Endothelial cell of umbilical vein (primary cell): ENCODE measurements around the gene MAEA. TPM values are rescaled to one million over a fixed set of nuclear protein-coding genes. Genes with fewer than 3 reads are reported as not detected.

Source experiments
- BruUV-seq: library from RNA; stranded (reverse); fragments of 400-500 nt; replicated peaks from 2 replicates; lab custom pipeline; 2021; lab: Mats Ljungman, UMichigan
- CTCF ChIA-PET: fragments of 300-600, 350-600 bp; sonication (Branson Sonifier 250); formaldehyde crosslinking; loops from one replicate; lab custom pipeline; 2021; ENCODE audit warnings: antibody characterized with exemption, inconsistent platforms; lab: Charles Lee
- POLR2A ChIA-PET: fragments of 300-600, 350-600 bp; sonication (Branson Sonifier 250); formaldehyde crosslinking; loops from one replicate; lab custom pipeline; 2021; ENCODE audit warnings: antibody characterized with exemption, inconsistent platforms; lab: Charles Lee
- DNase-seq: peaks from one replicate; pipeline ENCODE4 v3.0.0-alpha.2; 2011; ENCODE audit warnings: low read depth, low spot score
- FAIRE-seq: peaks from 2 replicates; lab custom pipeline; 2011; peaks lifted over from hg19 to GRCh38; lab: Jason Lieb, UNC
- H2AFZ ChIP-seq: 2 replicates; pipeline ENCODE4 v1.6.0; 2012; ENCODE audit warnings: low read depth, low read length, control low read depth, inconsistent platforms
- H3K27ac ChIP-seq: 2 replicates; pipeline ENCODE4 v1.5.1; 2011; ENCODE audit warnings: low read depth, mild to moderate bottlenecking, control low read depth, low read length, moderate library complexity; ENCODE audit not compliant: insufficient read depth
- H3K27me3 ChIP-seq, 2 experiments: 2 replicates each; pipeline versions ENCODE4 v1.6.0 to v1.6.1; 2011; ENCODE audit warnings: low read length in 2 of 2, mixed read lengths in 1 of 2; ENCODE audit not compliant: control insufficient read depth in 2 of 2, insufficient read depth in 2 of 2
- H3K36me3 ChIP-seq, 2 experiments: 2 replicates in 1 of 2; 3 replicates in 1 of 2; pipeline ENCODE4 v1.5.1; 2011; ENCODE audit warnings: low read length in 2 of 2, mild to moderate bottlenecking in 1 of 2, moderate library complexity in 1 of 2; ENCODE audit not compliant: control insufficient read depth in 2 of 2, insufficient read depth in 2 of 2; ENCODE audit errors: extremely low read depth in 1 of 2
- H3K4me1 ChIP-seq: 3 replicates; pipeline ENCODE4 v1.5.1; 2011; ENCODE audit warnings: mild to moderate bottlenecking, low read length; ENCODE audit not compliant: control insufficient read depth, insufficient read depth; ENCODE audit errors: extremely low read depth
- H3K4me2 ChIP-seq: 2 replicates; pipeline ENCODE4 v1.6.1; 2011; ENCODE audit warnings: low read length, control low read depth, mixed read lengths; ENCODE audit not compliant: insufficient read depth
- H3K4me3 ChIP-seq, 3 experiments: fragments of 200-600 bp in 1 of 3; sonication (generic), shearing (Covaris generic) in 1 of 3; replicated peaks in 1 of 3; 2 replicates each; pipeline ENCODE4 v1.5.1; 2011 to 2016; ENCODE audit warnings: control low read depth in 3 of 3, low read length in 3 of 3, mild to moderate bottlenecking in 2 of 3, inconsistent platforms in 1 of 3, low read depth in 1 of 3, moderate library complexity in 1 of 3; ENCODE audit not compliant: insufficient read depth in 1 of 3
- H3K79me2 ChIP-seq: 2 replicates; pipeline ENCODE4 v1.6.0; 2012; ENCODE audit warnings: low read length, inconsistent platforms; ENCODE audit not compliant: control insufficient read depth, insufficient read depth
- H3K9ac ChIP-seq: replicated peaks from 2 replicates; pipeline ENCODE3; 2011; ENCODE audit warnings: low read length, control low read depth; ENCODE audit not compliant: insufficient read depth; ENCODE audit errors: extremely low read depth
- H3K9me1 ChIP-seq: replicated peaks from 3 replicates; pipeline ENCODE4 v1.6.0; 2011; ENCODE audit warnings: mild to moderate bottlenecking, low read length; ENCODE audit not compliant: control insufficient read depth, insufficient read depth; ENCODE audit errors: extremely low read depth
- H3K9me3 ChIP-seq: replicated peaks from 2 replicates; pipeline ENCODE4 v1.5.1; 2012; ENCODE audit warnings: low read length, inconsistent platforms; ENCODE audit not compliant: control insufficient read depth, insufficient read depth
- H4K20me1 ChIP-seq: replicated peaks from 2 replicates; pipeline ENCODE3; 2011; ENCODE audit warnings: mild to moderate bottlenecking, low read length; ENCODE audit not compliant: control insufficient read depth, insufficient read depth; ENCODE audit errors: extremely low read depth
- EZH2 ChIP-seq: IDR thresholded peaks from 2 replicates; pipeline ENCODE4 v1.6.1; 2012; ENCODE audit warnings: borderline replicate concordance, low read depth, mild to moderate bottlenecking, moderate library complexity, low read length, inconsistent platforms; ENCODE audit not compliant: severe bottlenecking
- FOS ChIP-seq: IDR thresholded peaks from 2 replicates; pipeline ENCODE4 v1.6.1; 2011; ENCODE audit warnings: mild to moderate bottlenecking, low read length, moderate library complexity, borderline replicate concordance; ENCODE audit not compliant: insufficient read depth
- GATA2 ChIP-seq: IDR thresholded peaks from 2 replicates; pipeline ENCODE4 v1.7.0; 2011; ENCODE audit warnings: low read depth, mild to moderate bottlenecking, moderate library complexity, mixed read lengths, low read length; ENCODE audit not compliant: insufficient read length, insufficient read depth
- JUN ChIP-seq: IDR thresholded peaks from 2 replicates; pipeline ENCODE4 v1.6.1; 2011; ENCODE audit warnings: borderline replicate concordance, low read depth; ENCODE audit not compliant: insufficient read length, insufficient read depth
- MYC ChIP-seq: IDR thresholded peaks from one replicate; pipeline ENCODE4 v1.6.1; 2011; ENCODE audit warnings: mild to moderate bottlenecking, low read depth, low read length
- POLR2A ChIP-seq: IDR thresholded peaks from 2 replicates; pipeline ENCODE4 v1.6.1; 2012; ENCODE audit warnings: low read depth, mild to moderate bottlenecking, control low read depth, low read length
- POLR2AphosphoS5 ChIP-seq: IDR thresholded peaks from 2 replicates; pipeline ENCODE4 v1.6.1; 2012; ENCODE audit warnings: low read depth, mild to moderate bottlenecking, control low read depth, low read length, moderate library complexity; ENCODE audit not compliant: insufficient read depth
- dilution Hi-C: fragments of 300-500 bp; cut with MboI; formaldehyde crosslinking; loops from one replicate; pipeline ENCODE4 v1.15.0; 2019; ENCODE audit warnings: low sequenced_read_pairs; ENCODE audit not compliant: extremely low pct_ligation_motif_present
- intact Hi-C: fragments of 100-400 bp; cut with micrococcal nuclease; formaldehyde crosslinking; loops from one replicate; pipeline ENCODE4 v1.10.0; 2022
- polyA plus RNA-seq, 4 experiments: library from polyadenylated mRNA; depleted of rRNA in 3 of 4; stranded (reverse) in 3 of 4; unstranded in 1 of 4; fragments of >200 nt; gene quantifications; 2 replicates each; pipeline versions ENCODE4 v1.2.1 to v1.2.3, GENCODE V29; 2011 to 2012; ENCODE audit warnings: missing spikeins in 1 of 4
- total RNA-seq: library from RNA; stranded (reverse); gene quantifications from 2 replicates; pipeline ENCODE4 v1.2.3, GENCODE V29; 2021
- TF ChIP-seq, protein P1 (sequence below): IDR thresholded peaks from 2 replicates; pipeline ENCODE4 v1.6.1; 2011; ENCODE audit not compliant: insufficient read depth, insufficient read length
- TF ChIP-seq, protein P2 (sequence below), 2 donors: IDR thresholded peaks; 1 replicate in 1 of 2; 2 replicates in 1 of 2; pipeline ENCODE4 v1.5.1; 2011; ENCODE audit warnings: low read length in 2 of 2, mild to moderate bottlenecking in 2 of 2, moderate library complexity in 2 of 2, control low read depth in 1 of 2, inconsistent platforms in 1 of 2, low read depth in 1 of 2; ENCODE audit not compliant: insufficient read depth in 1 of 2; ENCODE audit errors: extremely low read depth in 1 of 2

The MAEA gene
- total and polyA plus RNA-seq, 2 donors (not counting 3 experiments of a cell fraction or from before 2014, with no cell fraction given), result 66.0 to 108 TPM

DNA sequence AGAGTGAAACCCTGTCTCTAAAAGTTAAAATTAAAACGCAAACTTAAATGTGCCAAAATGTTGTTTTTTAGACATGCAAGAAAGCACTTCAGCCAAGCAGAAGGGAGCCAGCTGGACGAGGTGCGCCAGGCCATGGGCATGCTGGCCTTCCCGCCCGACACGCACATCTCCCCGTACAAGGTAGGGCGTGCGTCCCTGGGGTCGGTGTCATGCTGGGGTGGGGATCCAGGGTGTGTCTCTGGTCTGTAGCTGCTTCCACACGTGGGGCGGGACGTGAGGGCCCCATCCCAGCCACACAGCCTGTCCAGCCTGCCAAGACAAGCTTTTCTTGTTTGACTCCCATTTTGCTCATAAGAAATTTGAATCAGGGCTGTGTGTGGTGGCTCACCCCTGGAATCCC is 43.0 kb downstream of the MAEA start:
- no TSS peak for BruUV-seq
- CTCF ChIA-PET, result no interaction called here

DNA sequence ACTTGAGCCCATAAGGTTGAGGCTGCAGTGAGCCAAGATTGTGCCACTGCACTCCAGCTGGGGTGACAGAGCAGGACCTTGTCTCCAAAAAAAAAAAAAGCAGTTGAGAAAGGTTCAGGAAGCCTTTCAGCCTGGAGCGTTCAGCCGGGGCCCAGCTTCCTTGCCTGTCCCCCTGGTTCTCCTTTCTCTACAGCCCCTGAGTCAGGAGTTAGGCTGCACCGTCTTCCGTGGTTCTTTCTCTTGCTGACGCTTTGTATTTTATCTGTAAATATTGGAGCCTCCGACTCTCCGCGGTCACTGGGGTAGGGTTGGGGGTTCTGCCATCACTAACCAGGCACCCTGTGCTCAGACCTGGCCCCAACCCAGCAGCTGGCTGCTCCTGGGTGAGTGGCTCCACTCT is 43.6 kb downstream of the MAEA start:
- no peak for FAIRE-seq
- ChIA-PET CTCF (no interaction called here), POLR2A (no interaction called here)
- Histone ChIP-seq H3K27ac (no peak overlapping the region), H3K9ac (no peak overlapping the region), H3K9me3 (no peaks in the 10 kb centered on the region), H3K9me1 (no peaks in the 10 kb centered on the region), H4K20me1 (no peaks in the 10 kb centered on the region), H3K4me3 (no peak overlapping the region), H3K36me3 (peaks cover 2 to 37% of the 10 kb centered on the region in 2 experiments), H3K4me1 (no peaks in the 10 kb centered on the region), H3K27me3 (no peaks in the 10 kb centered on the region), H3K79me2 (peaks cover 3% of the 10 kb centered on the region), H3K4me2 (no peak overlapping the region), H2AFZ (no peak overlapping the region)
- TF ChIP-seq JUN (no peak), GATA2 (no peak), FOS (no peak), MYC (no peak), POLR2A (no peak), EZH2 (no peak), POLR2AphosphoS5 (no peak)
- TF ChIP-seq, protein P1, sequence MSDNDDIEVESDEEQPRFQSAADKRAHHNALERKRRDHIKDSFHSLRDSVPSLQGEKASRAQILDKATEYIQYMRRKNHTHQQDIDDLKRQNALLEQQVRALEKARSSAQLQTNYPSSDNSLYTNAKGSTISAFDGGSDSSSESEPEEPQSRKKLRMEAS, result no peak
- TF ChIP-seq, protein P2, sequence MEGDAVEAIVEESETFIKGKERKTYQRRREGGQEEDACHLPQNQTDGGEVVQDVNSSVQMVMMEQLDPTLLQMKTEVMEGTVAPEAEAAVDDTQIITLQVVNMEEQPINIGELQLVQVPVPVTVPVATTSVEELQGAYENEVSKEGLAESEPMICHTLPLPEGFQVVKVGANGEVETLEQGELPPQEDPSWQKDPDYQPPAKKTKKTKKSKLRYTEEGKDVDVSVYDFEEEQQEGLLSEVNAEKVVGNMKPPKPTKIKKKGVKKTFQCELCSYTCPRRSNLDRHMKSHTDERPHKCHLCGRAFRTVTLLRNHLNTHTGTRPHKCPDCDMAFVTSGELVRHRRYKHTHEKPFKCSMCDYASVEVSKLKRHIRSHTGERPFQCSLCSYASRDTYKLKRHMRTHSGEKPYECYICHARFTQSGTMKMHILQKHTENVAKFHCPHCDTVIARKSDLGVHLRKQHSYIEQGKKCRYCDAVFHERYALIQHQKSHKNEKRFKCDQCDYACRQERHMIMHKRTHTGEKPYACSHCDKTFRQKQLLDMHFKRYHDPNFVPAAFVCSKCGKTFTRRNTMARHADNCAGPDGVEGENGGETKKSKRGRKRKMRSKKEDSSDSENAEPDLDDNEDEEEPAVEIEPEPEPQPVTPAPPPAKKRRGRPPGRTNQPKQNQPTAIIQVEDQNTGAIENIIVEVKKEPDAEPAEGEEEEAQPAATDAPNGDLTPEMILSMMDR (IDR thresholded peaks at IDR 0.05; ENCODE audit: extremely low read depth in 1 of 2, insufficient read depth in 1 of 2, low read depth in 1 of 2, low read length in 2 of 2), result no peak
- intact Hi-C loops, result no loop called here
- BruUV-seq, result no TSS peak
- no peak for DNase-seq
- dilution Hi-C loops, result no loop called here

More for the DNA sequence above, 43.0 kb downstream of the MAEA start:
- POLR2A ChIA-PET, result interaction anchor here (1.0 kb wide), 1 partner anchor 36 kb away, joined by 3 read pairs; no protein-coding TSS in a partner anchor
- H3K27me3 ChIP-seq, result no peaks in the 10 kb centered on the region
- no peaks in the 10 kb centered on the region for H4K20me1 ChIP-seq
- no peak overlapping the region for H3K27ac ChIP-seq
- H3K4me2 ChIP-seq, result no peak overlapping the region
- peaks cover 2 to 40% of the 10 kb centered on the region in 2 experiments for H3K36me3 ChIP-seq
- dilution Hi-C loops, result no loop called here
- no peak for FAIRE-seq
- no peak overlapping the region for H3K4me3 ChIP-seq
- intact Hi-C loops, result no loop called here
- H3K9me3 ChIP-seq, result no peaks in the 10 kb centered on the region
- no peak overlapping the region for H3K9ac ChIP-seq
- DNase-seq, result no peak
- no peaks in the 10 kb centered on the region for H3K9me1 ChIP-seq
- TF ChIP-seq JUN (no peak), GATA2 (no peak), EZH2 (no peak)
- H3K4me1 ChIP-seq, result no peaks in the 10 kb centered on the region
- H2AFZ ChIP-seq, result no peak overlapping the region
- H3K79me2 ChIP-seq, result peaks cover 3% of the 10 kb centered on the region
